B cell (primary cell): ENCODE measurements around the gene STMN1. TPM values are rescaled to one million over a fixed set of nuclear protein-coding genes. Genes with fewer than 3 reads are reported as not detected.

ENCODE experiments used
- ATAC-seq: fragments of 200-7000 bp; cut with Tn5 transposase; one replicate; pipeline ENCODE4 v1.10.0; 2021; ENCODE audit warnings: low read depth, mild to moderate bottlenecking, moderate number of reproducible peaks, moderate library complexity
- CTCF ChIA-PET: fragments of 350-600 bp; sonication (Branson Sonifier 250); formaldehyde crosslinking; loops from one replicate; lab custom pipeline; 2021; ENCODE audit warnings: antibody characterized with exemption, inconsistent platforms; lab: Charles Lee
- POLR2A ChIA-PET: fragments of 350-600 bp; sonication (Branson Sonifier 250); formaldehyde crosslinking; loops from one replicate; lab custom pipeline; 2021; ENCODE audit warnings: antibody characterized with exemption; lab: Charles Lee
- DNase-seq: peaks from one replicate; pipeline ENCODE4 v3.0.0; 2013
- H2AFZ ChIP-seq: 2 replicates; pipeline ENCODE4 v1.6.1; 2012; ENCODE audit warnings: mild to moderate bottlenecking, low read depth, low read length; ENCODE audit not compliant: insufficient read depth, poor library complexity, severe bottlenecking
- H3K27ac ChIP-seq, 2 donors: 1 replicate in 1 of 2; 2 replicates in 1 of 2; pipeline ENCODE4 v1.5.1; 2012 to 2013; ENCODE audit warnings: low read length in 2 of 2, mild to moderate bottlenecking in 2 of 2, moderate library complexity in 1 of 2
- H3K27me3 ChIP-seq, 4 experiments: fragments of 200-600 bp in 1 of 4; sonication (generic) in 1 of 4; replicated peaks in 1 of 4; 1 replicate in 2 of 4; 2 replicates in 2 of 4; pipeline versions ENCODE4 v1.6.1 to v1.7.0; 2013 to 2016; ENCODE audit warnings: low read length in 3 of 4, mild to moderate bottlenecking in 2 of 4, mixed read lengths in 1 of 4, moderate library complexity in 1 of 4; ENCODE audit not compliant: insufficient read depth in 4 of 4, control insufficient read depth in 3 of 4; ENCODE audit errors: control extremely low read depth in 1 of 4
- H3K36me3 ChIP-seq, 2 experiments: replicated peaks in 1 of 2; 1 replicate in 1 of 2; 2 replicates in 1 of 2; pipeline versions ENCODE4 v1.6.1 to v1.7.1; 2013; ENCODE audit warnings: low read length in 1 of 2; ENCODE audit not compliant: insufficient read depth in 2 of 2, control insufficient read depth in 1 of 2; ENCODE audit errors: control extremely low read depth in 1 of 2, extremely low read depth in 1 of 2
- H3K4me1 ChIP-seq, 2 donors: fragments of 200-600 bp in 1 of 2; sonication (generic) in 1 of 2; 1 replicate in 1 of 2; 2 replicates in 1 of 2; pipeline versions ENCODE4 v1.5.1 to v1.6.1; 2013 to 2017; ENCODE audit warnings: low read length in 2 of 2; ENCODE audit not compliant: control insufficient read depth in 2 of 2, insufficient read depth in 2 of 2
- H3K4me2 ChIP-seq: replicated peaks from 2 replicates; pipeline ENCODE3; 2012; ENCODE audit warnings: mild to moderate bottlenecking, low read depth, low read length; ENCODE audit not compliant: poor library complexity, severe bottlenecking
- H3K4me3 ChIP-seq, 5 experiments: fragments of 200-600 bp in 1 of 5; sonication (generic) in 1 of 5; 1 replicate in 3 of 5; 2 replicates in 2 of 5; pipeline versions ENCODE4 v1.5.1 to v1.7.0; 2011 to 2016; ENCODE audit warnings: low read length in 4 of 5, mild to moderate bottlenecking in 4 of 5, low read depth in 2 of 5, control low read depth in 1 of 5, moderate library complexity in 1 of 5; ENCODE audit not compliant: insufficient read depth in 1 of 5; ENCODE audit errors: control extremely low read depth in 1 of 5, extremely low read depth in 1 of 5
- H3K79me2 ChIP-seq: fragments of 200-600 bp; sonication (generic); one replicate; pipeline ENCODE4 v1.6.0; 2016; ENCODE audit warnings: low read length; ENCODE audit not compliant: control insufficient read depth, insufficient read depth
- H3K9ac ChIP-seq: fragments of 200-600 bp; sonication (generic); 2 replicates; pipeline ENCODE4 v1.6.1; 2017; ENCODE audit warnings: mild to moderate bottlenecking, low read length, moderate library complexity
- H3K9me3 ChIP-seq, 3 donors: one replicate each; pipeline versions ENCODE4 v1.6.1 to v1.7.1; 2013; ENCODE audit warnings: low read length in 2 of 3; ENCODE audit not compliant: control insufficient read depth in 2 of 3, insufficient read depth in 1 of 3; ENCODE audit errors: control extremely low read depth in 1 of 3
- H4K20me1 ChIP-seq: 2 replicates; pipeline ENCODE4 v1.6.0; 2012; ENCODE audit warnings: mild to moderate bottlenecking, low read length; ENCODE audit not compliant: insufficient read depth, control insufficient read depth, poor library complexity, severe bottlenecking
- H3K27ac Mint-ChIP-seq: one replicate; pipeline ENCODE4 v1.8.0; 2021; ENCODE audit warnings: mixed read lengths
- H3K27me3 Mint-ChIP-seq: one replicate; pipeline ENCODE4 v1.8.0; 2021; ENCODE audit warnings: mixed read lengths
- H3K4me1 Mint-ChIP-seq: one replicate; pipeline ENCODE4 v1.8.0; 2021; ENCODE audit warnings: mixed read lengths
- H3K4me3 Mint-ChIP-seq: one replicate; pipeline ENCODE4 v1.8.0; 2021; ENCODE audit warnings: mixed read lengths
- H3K9me3 Mint-ChIP-seq: one replicate; pipeline ENCODE4 v1.8.0; 2022; ENCODE audit warnings: mixed read lengths; ENCODE audit not compliant: insufficient read depth
- CTCF ChIP-seq: fragments of 200-600 bp; IDR thresholded peaks from one replicate; pipeline ENCODE4 v1.8.0; 2022; ENCODE audit warnings: antibody characterized with exemption, mild to moderate bottlenecking
- EZH2 ChIP-seq: IDR thresholded peaks from 2 replicates; pipeline ENCODE4 v1.6.1; 2012; ENCODE audit warnings: borderline replicate concordance, low read depth, mild to moderate bottlenecking, moderate library complexity, low read length; ENCODE audit not compliant: insufficient read depth, poor library complexity, severe bottlenecking
- WGBS: methylation state at CpG from one replicate; pipeline ENCODE4 v1.1.5; 2013; ENCODE audit warnings: missing lambda C conversion rate; ENCODE audit not compliant: insufficient coverage; 5-methylcytosine and 5-hydroxymethylcytosine counted together
- intact Hi-C: fragments of 100-400 bp; cut with micrococcal nuclease; formaldehyde crosslinking; loops from one replicate; pipeline ENCODE4 v1.10.0; 2022
- polyA plus RNA-seq: library from polyadenylated mRNA; depleted of rRNA; stranded (reverse); fragments of >200 nt; gene quantifications from 2 replicates; pipeline ENCODE4 v1.2.3, GENCODE V29; 2012
- total RNA-seq, 2 donors: library from RNA; stranded (reverse); fragments of 120-200 nt in 1 of 2; gene quantifications; 1 replicate in 1 of 2; 2 replicates in 1 of 2; pipeline versions ENCODE4 v1.2.3 to v1.2.4, GENCODE V29; 2013 to 2022

Gene STMN1
- total and polyA plus RNA-seq, 2 donors (not counting 1 experiment from before 2014, with no cell fraction given): 9.9 to 48.0 TPM

GRCh38 chr1:25952841-25953401 is 46.7 kb upstream of the STMN1 start:
- Histone ChIP-seq H3K27ac (no peak overlapping the region), H3K4me1 (no peaks in the 10 kb centered on the region), H3K79me2 (no peaks in the 10 kb centered on the region), H4K20me1 (no peaks in the 10 kb centered on the region), H3K27me3 (no peaks in the 10 kb centered on the region), H2AFZ (no peak overlapping the region), H3K4me3 (no peak overlapping the region), H3K9ac (no peak overlapping the region), H3K9me3 (peaks cover 0 to 7% (median 0%) of the 10 kb centered on the region in 3 donors), H3K36me3 (no peaks in the 10 kb centered on the region), H3K4me2 (no peak overlapping the region)
- 100% methylated on average over 3 of the region's 4 CpGs for WGBS
- ATAC-seq: no peak
- Mint-ChIP-seq H3K27ac (no peak overlapping the region), H3K4me1 (no peaks in the 10 kb centered on the region), H3K9me3 (no peaks in the 10 kb centered on the region), H3K4me3 (no peak overlapping the region), H3K27me3 (peaks cover 3% of the 10 kb centered on the region)
- TF ChIP-seq CTCF: no peak
- TF ChIP-seq EZH2: no peak
- ChIA-PET POLR2A (no interaction called here), CTCF (no interaction called here)
- intact Hi-C loops: no loop called here
- no peak for DNase-seq

- TF ChIP-seq CTCF: no peak
- no peak for TF ChIP-seq EZH2
- WGBS: 84% methylated on average over 2 of the region's 4 CpGs
Measured at GRCh38 chr1:25948641-25949040, 42.4 kb upstream of the STMN1 start.

More at GRCh38 chr1:25948641-25949040, 42.4 kb upstream of the STMN1 start:
- Histone ChIP-seq H3K4me1 (no peaks in the 10 kb centered on the region), H3K9ac (no peak overlapping the region), H2AFZ (no peak overlapping the region), H3K27ac (no peak overlapping the region), H3K36me3 (no peaks in the 10 kb centered on the region), H3K79me2 (no peaks in the 10 kb centered on the region), H3K4me2 (no peak overlapping the region), H3K9me3 (peaks cover 0 to 22% (median 6%) of the 10 kb centered on the region in 3 donors), H4K20me1 (no peaks in the 10 kb centered on the region), H3K27me3 (no peaks in the 10 kb centered on the region), H3K4me3 (no peak overlapping the region)
- POLR2A ChIA-PET: interaction anchor here (0.7 kb wide), 1 partner anchor 502 kb away, joined by 6 read pairs; no protein-coding TSS in a partner anchor
- Mint-ChIP-seq H3K4me1 (no peaks in the 10 kb centered on the region), H3K27ac (no peak overlapping the region), H3K27me3 (peaks cover 3% of the 10 kb centered on the region), H3K9me3 (peaks cover 3% of the 10 kb centered on the region), H3K4me3 (no peak overlapping the region)
- no peak for ATAC-seq
- no peak for DNase-seq
- CTCF ChIA-PET: interaction anchor here (1.3 kb wide), 1 partner anchor 53 kb away, joined by 3 read pairs; no protein-coding TSS in a partner anchor
- intact Hi-C loops: no loop called here
